ENCODE results near the gene TTC34.

TTC34 gene

GRCh38 chr1:2587860-2588571, 213.5 kb downstream of the TTC34 start:
- no peak for DNase-seq

DNA sequence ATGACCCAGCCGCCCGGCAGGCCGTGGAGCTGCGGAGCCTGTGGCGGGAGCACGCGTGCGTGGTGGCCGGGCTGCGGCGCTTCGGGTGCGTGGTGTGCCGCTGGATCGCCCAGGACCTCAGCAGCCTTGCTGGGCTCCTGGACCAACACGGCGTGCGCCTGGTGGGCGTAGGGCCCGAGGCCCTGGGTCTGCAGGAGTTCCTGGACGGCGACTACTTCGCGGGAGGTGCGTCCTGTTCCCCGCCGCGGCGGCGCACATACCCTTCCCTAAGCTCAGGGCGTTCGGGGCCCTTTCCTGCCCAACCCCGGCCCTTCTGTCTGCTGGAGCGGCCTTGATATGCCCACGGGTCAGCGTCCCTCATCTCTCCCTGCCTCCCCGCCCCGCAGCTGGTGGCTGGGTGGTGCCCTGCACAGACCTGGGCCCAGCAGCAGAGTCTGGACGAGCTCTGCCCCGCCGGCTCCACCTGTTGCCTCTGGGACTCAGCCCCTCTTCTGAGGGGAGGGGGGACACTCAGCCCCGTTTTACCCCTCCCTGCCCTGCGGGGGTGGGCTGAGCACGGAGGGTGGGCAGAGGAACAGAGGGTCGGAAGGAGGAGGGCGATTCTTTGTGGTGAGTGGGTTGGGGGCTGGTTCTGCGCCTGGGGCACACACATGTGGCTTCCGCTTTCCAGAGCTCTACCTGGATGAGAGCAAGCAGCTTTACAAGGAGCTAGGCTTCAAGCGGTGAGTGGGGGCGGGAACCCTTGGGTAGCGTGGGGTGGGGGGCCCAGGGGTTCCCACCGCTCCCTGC, 214.2 kb downstream of the TTC34 start:
- no peak for DNase-seq

DNA sequence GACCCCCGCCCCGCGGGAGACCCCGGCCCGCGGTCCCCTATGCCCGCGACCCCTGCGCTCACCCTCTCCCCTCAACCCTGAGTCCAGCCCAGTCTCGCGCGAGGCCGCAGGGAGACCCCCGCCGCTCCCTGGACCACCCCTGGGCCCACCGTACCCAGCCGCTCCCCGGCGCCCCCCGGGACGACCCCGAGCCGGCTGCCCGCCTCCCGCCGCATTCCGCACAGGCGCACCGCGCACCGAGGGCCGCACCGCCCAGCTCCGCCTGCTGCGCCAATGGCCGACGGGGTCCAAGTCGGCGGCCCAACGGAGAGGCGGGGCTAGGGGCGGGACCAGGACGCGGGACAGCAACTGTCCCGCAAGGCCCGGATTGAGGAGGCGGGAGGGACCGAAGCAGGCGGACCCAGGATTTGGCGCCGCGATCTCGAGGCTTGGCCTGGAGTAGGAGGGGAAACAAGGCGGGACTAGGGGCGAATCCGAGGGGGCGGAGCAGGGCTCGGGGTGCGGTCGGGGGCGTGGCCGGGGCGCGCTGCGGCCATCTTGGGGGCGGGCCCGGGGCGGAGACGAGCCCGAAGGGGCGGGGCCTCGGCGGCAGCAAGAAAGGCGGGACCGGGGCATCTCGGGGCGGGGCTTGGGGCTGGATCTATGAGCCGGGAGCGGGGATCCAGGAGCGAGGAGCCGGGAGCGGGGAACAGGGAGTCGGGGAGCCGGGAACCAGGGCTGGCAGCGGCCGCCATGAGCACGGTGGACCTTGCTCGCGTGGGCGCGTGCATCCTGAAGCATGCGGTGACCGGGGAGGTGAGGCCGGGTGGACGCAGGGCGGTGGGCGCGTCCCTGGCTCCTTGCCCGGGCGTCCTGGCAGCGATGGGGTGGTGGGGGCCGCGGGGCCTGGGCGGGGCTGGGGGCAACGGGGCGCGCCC, 215.1 kb downstream of the TTC34 start, which contains the start of gene PRXL2B:
Gene PRXL2B, plus strand, starts transcription at position 624 of the 917 bp plus-strand sequence. Its CDS starts 109 bp downstream, at position 733.
- DNase-seq, result peak; percentile 95

All from effector CD8-positive, alpha-beta T cell (primary cell).